ENCODE measurements around the gene SLMAP.
"Not testable (repeated sequence)": the region's sequence is repeated elsewhere in the genome, so short reads cannot be mapped to it uniquely, and the experiment has no call there.

SLMAP gene

GRCh38 chr3:57794501-57794900 is 38.4 kb downstream of the SLMAP start:
- no peak for DNase-seq

GRCh38 chr3:57794951-57795350 is 38.8 kb downstream of the SLMAP start:
- DNase-seq = no peak

GRCh38 chr3:57796261-57796660 is 40.2 kb downstream of the SLMAP start:
- no peak for DNase-seq

GRCh38 chr3:57797701-57798487 is 41.8 kb downstream of the SLMAP start:
- no peak for DNase-seq

DNA sequence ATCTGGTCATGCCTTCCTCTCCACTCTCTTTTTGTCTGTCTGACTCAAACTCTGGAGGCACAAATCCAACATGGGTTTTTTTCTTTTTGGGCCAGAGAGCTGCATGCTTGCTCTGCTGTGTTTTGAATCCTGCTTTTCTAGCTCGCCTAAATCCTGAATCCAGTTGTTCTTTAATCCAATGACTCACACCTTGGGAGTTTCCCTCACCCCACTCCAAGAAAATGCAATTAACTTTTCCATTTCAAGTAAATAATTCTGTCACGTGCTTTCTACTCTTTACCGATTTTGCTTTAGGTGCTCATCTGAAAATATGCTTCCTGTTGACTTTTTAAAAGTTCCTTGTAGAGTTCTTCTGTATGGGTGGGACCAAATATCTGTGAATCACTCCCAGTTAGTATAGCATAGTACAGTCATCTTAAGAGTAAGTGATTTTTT is 47.6 kb downstream of the SLMAP start:
- DNase-seq = no peak

DNA sequence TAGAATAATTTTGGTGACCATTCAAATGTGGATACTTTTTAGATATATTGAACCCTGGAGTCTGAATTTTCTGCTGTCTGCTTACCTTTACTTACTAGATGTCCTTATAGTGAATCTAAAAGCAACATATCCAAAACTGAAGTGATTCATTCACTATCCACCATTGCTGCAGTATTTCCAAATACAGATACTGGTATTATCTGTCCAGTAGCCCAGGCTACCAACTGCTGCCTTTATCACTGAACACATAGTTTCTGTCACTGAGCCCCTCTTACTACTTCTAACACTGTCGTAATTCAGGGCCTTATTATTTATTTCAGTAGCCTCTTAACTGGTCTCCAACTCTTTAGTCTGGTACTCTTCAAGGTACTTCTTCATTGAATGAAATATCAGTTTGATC is 49.2 kb downstream of the SLMAP start:
- no peak for DNase-seq

DNA sequence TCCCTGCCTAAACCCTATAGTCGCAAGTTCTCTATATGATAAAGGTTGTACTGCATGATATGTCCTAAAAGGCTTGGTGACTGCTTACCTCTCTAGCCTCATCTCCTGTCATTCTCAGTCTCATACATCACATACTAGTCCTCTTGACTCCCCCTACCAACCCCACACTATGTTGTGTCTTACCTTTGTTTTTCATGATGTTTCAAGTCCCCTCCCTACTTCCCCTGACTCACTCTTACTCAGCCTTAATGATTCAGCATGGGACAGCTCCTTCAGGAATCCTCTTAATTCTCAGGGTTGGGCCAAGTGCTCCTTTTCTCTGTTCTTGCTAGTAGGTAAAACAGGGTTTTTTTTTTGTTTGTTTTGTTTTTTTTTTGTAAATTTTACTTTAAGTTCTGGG is 49.6 kb downstream of the SLMAP start:
- no peak for DNase-seq

- not testable (repeated sequence) for DNase-seq
Observed at GRCh38 chr3:57806195-57806594, 50.1 kb downstream of the SLMAP start.

GRCh38 chr3:57808961-57809608 is 53.0 kb downstream of the SLMAP start:
- DNase-seq = no peak

DNA sequence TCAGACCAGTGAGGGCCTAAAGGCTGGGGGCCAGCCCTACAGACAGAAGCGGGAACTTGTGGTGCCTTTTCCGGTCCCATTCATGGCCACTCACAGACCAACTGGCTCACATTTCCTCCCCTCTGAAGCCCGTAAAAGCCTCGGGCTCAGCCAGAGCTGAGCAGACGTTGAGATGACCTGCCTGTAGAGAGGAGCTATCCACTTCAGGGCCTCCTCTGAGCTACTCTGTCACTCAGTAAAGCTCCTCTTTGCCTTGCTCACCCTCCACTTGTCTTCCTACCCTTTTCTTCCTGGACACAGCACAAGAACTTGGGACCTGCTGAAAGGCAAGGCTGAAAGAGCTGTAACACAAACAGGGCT is 53.5 kb downstream of the SLMAP start:
- DNase-seq = no peak

DNA sequence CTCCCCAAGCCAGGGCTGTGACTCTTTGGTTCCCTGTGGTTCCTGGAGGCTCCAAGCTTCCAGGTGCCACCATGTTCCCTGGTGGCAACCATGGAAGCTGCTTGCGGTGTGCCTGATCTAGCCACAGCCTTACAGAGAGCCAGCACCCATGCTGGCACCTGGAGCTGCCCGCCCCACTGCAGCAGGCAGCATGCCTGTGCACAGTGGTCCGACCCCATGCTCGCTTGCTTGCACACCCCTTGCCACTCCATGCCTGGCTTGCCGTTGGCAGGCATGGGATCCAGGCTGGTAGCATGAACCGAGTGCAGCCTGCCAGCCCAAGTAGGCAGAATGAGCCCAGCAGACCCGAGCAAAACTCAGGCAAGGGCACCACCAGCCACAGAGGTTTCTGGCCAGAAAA is 53.9 kb downstream of the SLMAP start:
- no peak for DNase-seq

GRCh38 chr3:57810471-57811137 is 54.5 kb downstream of the SLMAP start:
- no peak for DNase-seq

GRCh38 chr3:57815036-57815435 is 58.9 kb downstream of the SLMAP start:
- no peak for DNase-seq

GRCh38 chr3:57816471-57817095 is 60.5 kb downstream of the SLMAP start:
- DNase-seq = no peak

DNA sequence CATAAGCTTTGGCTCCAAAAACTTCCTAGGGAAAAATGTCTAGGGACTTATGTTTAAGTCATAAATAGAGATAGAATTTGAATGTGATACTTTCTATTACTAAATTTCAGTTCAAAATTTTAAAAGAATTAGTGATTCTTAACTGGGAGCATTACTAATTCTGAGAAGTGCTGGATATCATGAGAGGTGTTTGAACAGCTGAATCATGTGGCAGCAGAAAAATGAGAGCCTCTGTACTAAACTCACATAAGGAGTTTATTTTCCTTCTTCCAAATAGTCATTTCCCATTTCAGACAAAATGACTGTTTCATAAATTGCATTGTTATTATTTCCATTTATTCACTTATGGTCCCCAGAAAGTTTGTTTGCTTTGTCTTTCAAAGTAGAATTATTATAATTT is 62.7 kb downstream of the SLMAP start:
- no peak for DNase-seq

DNA sequence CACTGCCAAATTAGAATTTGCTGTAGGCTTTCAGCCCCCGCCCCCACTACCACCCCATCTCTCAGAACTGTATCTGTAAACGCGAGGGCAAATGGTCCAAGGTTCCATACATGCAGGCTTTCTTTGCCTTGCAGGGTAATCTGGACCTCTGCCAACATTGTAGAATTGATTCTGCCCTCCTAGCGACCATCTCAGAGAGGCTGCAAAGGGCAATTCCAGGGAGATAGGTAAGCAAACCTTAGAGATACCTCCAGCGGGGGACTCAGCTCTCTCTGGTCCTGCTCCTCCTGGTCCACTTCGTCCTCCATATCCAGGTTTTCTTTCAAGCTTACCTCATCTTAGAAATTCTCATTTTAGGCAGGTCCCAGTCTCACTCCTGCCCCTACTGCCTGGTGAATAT is 64.4 kb downstream of the SLMAP start:
- DNase-seq = no peak

DNA sequence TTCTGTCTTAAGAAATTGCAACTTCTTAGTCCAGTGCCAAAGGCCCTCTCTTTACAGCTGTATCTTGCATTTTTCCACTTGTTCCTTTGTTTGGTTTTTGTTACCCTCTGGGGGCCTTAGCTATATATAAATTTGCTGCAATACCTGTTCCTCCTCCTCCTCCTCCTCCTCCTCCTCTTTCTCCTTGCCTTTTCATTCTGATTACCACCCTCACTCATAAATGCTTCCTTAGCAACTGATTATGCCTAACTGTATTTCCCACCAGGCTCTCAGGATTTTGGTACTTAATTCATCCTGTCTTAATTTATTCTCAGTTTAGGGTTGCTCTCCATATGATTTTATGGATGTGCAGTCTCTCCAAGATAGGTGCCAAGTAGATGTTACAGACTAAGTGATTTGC is 65.7 kb downstream of the SLMAP start:
- no peak for DNase-seq

DNA sequence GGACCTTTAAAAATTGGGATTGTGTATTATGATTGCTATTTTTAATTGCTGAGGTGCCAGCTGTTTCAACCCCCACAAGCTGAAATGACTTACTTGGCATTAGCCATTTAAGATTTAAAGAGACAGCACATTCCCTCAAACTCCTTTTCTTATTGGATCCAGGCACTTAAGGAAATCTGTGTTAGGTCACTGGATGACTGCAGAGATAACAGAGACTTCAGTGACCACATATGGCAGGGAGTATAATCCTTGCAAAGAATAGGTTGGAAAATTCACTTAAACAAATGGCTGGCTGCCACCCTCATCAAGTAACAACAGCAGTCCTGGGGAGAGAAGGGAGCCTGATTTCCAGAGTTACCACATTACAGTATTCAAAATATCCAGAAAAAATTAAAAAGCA is 66.6 kb downstream of the SLMAP start:
- DNase-seq = no peak

GRCh38 chr3:57825116-57825515 is 69.0 kb downstream of the SLMAP start:
- no peak for DNase-seq

GRCh38 chr3:57826245-57826951 is 70.3 kb downstream of the SLMAP start:
- no peak for DNase-seq

DNA sequence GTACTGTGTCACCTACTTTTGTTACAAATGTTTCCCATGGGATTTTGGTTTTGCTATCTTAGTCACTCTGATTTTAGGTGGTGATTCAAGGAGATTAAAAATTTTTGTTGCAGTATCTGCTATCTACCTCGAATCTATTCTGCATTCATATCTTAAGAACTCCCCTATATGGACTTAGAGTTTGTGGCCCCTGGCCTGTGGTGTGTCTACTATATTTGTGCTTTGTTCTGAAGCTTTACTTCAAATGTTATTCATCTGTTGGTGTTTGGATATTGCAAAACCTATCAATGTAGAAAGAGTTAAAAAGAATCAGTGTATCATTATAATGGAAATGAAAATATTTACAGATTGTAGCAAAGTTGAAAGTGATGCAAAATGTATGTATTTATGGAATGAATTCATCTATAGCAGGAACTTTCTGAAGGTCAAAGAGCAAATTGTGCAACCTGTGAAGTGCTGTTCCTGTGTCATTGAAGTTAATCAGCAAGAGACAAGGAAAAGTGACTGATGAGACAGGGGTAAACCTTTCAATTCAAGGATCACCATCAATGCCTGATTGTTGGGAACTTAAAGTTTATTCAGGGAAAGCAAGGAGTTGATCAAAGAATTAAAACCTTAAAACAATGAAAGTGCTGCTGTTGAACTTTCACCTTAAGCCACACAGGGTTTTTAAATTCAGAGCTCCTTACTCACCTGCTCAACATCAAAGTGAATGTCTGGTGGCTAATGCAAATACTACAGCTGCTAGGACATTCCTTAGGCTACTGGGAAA is 71.0 kb downstream of the SLMAP start:
- DNase-seq = no peak

DNA sequence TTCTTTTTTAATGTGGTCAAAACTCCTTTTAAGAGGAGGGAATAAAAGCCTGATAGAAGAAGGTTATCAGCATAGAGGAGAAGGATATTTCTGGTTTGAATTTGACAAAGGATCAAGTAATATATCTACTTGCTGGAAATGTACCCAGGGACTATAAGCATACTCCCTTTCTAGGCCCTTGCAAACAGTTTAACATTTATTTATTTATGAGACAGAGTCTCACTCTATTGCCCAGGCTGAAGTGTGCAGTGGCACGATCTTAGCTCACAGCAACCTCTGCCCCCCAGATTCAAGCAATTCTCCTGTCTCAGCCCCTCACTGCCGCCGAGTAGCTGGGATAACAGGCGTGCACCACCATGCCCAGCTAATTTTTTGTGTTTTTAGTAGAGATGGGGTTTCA is 71.6 kb downstream of the SLMAP start:
- DNase-seq = no peak

All from NCI-H2171 (cell line).